ENCODE measurements around the gene TRPC3. TPM values are rescaled to one million over a fixed set of nuclear protein-coding genes. Genes with fewer than 3 reads are reported as not detected.

The TRPC3 gene
- total and polyA plus RNA-seq, 9 donors = 0.11 to 1.4 (median 0.30) TPM

DNA sequence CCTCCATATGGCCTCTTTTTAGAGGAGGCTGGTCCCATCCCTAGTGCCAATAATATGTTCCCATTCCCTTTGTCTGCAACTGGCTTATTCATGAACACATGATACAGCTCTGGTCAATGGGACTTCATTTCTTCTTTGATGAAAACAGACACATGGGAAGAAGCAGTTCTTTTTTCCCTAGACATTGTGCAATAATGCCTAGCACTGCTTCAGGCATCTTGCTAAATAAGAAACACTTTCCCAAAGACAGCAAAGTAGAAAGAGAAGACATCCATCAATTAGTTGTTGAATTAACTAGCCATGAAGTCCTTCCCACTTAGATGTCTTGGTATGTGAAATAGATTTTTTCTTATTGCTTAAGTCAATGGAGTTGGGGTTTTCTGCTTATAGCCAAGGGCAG is 40.1 kb upstream of the TRPC3 start:
- intact Hi-C loops (cut with DNase I) = no loop called here
- Histone ChIP-seq H3K4me1 (ENCODE audit: insufficient read depth) (no peaks in the 10 kb centered on the region), H3K27me3 (no peaks in the 10 kb centered on the region), H3K36me3 (no peaks in the 10 kb centered on the region), H3K9me3 (no peaks in the 10 kb centered on the region), H3K27ac (no peak overlapping the region), H3K4me3 (no peak overlapping the region)
- no peak for DNase-seq
- TF ChIP-seq POLR2A (IDR thresholded peaks at IDR 0.05) (no peak), EP300 (IDR thresholded peaks at IDR 0.05) (no peak)
- TF ChIP-seq, protein P1, sequence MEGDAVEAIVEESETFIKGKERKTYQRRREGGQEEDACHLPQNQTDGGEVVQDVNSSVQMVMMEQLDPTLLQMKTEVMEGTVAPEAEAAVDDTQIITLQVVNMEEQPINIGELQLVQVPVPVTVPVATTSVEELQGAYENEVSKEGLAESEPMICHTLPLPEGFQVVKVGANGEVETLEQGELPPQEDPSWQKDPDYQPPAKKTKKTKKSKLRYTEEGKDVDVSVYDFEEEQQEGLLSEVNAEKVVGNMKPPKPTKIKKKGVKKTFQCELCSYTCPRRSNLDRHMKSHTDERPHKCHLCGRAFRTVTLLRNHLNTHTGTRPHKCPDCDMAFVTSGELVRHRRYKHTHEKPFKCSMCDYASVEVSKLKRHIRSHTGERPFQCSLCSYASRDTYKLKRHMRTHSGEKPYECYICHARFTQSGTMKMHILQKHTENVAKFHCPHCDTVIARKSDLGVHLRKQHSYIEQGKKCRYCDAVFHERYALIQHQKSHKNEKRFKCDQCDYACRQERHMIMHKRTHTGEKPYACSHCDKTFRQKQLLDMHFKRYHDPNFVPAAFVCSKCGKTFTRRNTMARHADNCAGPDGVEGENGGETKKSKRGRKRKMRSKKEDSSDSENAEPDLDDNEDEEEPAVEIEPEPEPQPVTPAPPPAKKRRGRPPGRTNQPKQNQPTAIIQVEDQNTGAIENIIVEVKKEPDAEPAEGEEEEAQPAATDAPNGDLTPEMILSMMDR (IDR thresholded peaks at IDR 0.05) = no peak

DNA sequence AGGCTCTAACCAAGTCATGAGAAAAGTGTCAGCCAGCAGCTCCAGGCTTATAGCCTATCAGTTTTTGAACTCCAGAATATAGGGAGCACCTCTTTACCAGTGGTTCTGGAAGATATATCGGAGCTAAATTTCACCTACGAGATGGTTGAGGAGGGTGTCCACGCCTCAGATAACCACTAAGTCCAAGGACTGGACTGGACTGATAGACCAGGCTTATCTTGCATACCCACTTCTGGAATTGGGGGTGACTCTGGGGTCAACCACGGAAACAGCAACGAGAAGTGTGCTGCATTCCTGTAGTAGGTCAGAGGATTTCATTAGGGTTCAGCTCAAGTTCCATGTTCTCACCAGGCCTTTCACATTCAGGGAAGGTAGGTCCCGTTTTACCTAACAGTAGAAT is 38.6 kb upstream of the TRPC3 start:
- Histone ChIP-seq H3K27ac (no peak overlapping the region), H3K36me3 (no peaks in the 10 kb centered on the region), H3K4me1 (ENCODE audit: insufficient read depth) (no peaks in the 10 kb centered on the region), H3K27me3 (no peaks in the 10 kb centered on the region), H3K4me3 (no peak overlapping the region), H3K9me3 (no peaks in the 10 kb centered on the region)
- 78 to 81% (median 80%) methylated on average over 6 of the region's 6 CpGs for WGBS, 3 donors
- no peak for DNase-seq
- intact Hi-C loops (cut with DNase I) = no loop called here
- TF ChIP-seq EP300 (IDR thresholded peaks at IDR 0.05) (no peak), POLR2A (IDR thresholded peaks at IDR 0.05) (no peak)
- TF ChIP-seq, protein P1 (IDR thresholded peaks at IDR 0.05) = no peak

DNA sequence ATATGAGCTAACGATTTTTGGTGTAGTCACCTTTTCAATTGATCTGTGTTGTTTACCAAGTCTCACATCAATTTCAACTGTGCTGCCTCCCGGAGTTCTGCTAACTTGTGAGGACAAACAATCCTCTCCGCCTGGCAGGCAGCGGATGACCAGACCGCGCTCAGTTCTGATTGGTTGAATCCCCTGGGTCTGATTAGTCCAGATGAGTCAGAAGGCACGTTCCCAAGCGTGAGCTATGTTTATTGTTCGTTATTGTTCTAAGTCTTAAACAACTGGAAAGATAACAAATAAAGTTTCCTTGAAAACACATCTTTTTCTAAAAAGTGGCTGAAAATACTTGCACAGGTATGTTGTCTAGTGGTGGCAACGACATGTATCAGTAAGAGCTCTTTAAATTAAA is 37.9 kb upstream of the TRPC3 start:
- intact Hi-C loops (cut with DNase I) = no loop called here
- H3K36me3 ChIP-seq = no peaks in the 10 kb centered on the region
- TF ChIP-seq, protein P1 (IDR thresholded peaks at IDR 0.05) = no peak
- no peak for TF ChIP-seq EP300 (IDR thresholded peaks at IDR 0.05)
- no peak for TF ChIP-seq POLR2A (IDR thresholded peaks at IDR 0.05)
- no peaks in the 10 kb centered on the region for H3K9me3 ChIP-seq
- DNase-seq = no peak
- H3K27me3 ChIP-seq = no peaks in the 10 kb centered on the region
- H3K4me3 ChIP-seq = no peak overlapping the region
- no peak overlapping the region for H3K27ac ChIP-seq
- 47 to 69% (median 57%) methylated on average over 10 of the region's 10 CpGs for WGBS, 3 donors
- H3K4me1 ChIP-seq (ENCODE audit: insufficient read depth) = no peaks in the 10 kb centered on the region

DNA sequence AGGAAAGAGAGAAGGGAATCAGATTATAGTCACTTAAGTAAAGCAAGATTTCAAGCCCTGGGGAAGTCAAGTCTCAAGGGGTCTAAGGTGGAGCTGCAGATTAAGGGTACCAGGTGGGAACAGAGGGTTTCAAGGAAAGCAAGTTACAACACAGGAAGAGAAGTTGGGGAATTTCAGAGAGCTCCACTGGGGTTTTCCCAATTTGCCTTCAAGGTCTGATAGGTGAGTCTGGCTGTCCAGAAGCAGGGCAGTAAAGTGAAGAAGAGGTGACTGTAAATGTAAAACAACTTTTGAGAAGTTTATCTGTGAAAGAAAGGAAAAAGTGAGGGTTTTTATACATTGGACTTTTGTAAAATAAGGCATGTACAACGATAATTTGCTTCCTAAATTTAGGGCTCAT is 37.1 kb upstream of the TRPC3 start:
- H3K4me3 ChIP-seq = no peak overlapping the region
- no peak for DNase-seq
- WGBS, 3 donors = 75 to 83% (median 80%) methylated on average over 1 of the region's 1 CpG
- no peaks in the 10 kb centered on the region for H3K4me1 ChIP-seq (ENCODE audit: insufficient read depth)
- no peak for TF ChIP-seq POLR2A (IDR thresholded peaks at IDR 0.05)
- H3K27ac ChIP-seq = no peak overlapping the region
- no peaks in the 10 kb centered on the region for H3K9me3 ChIP-seq
- H3K36me3 ChIP-seq = no peaks in the 10 kb centered on the region
- no peaks in the 10 kb centered on the region for H3K27me3 ChIP-seq
- intact Hi-C loops (cut with DNase I) = no loop called here

DNA sequence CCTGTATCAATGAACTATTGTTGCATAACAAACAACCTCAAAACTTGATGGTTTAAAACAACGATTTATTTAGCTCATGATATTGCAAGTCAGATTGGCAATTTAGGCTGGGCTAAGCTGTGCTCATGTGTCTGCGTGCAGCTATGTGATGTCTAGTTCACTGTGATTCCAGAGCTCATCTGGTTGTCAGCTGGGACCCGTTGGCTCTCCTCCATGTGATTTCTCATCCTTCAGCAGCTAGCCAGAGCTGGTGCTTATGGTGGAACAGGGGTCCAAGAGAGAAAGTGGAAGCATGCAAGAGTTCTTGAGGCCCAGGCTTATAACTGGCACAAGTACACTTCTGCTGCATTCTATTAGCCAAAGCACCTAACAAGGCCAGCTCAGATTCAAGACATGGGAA is 28.8 kb upstream of the TRPC3 start:
- H3K27me3 ChIP-seq = no peaks in the 10 kb centered on the region
- H3K36me3 ChIP-seq = no peaks in the 10 kb centered on the region
- WGBS, 3 donors = 40 to 67% (median 43%) methylated on average over 3 of the region's 3 CpGs
- no peak for TF ChIP-seq EP300 (IDR thresholded peaks at IDR 0.05)
- no peak for TF ChIP-seq POLR2A (IDR thresholded peaks at IDR 0.05)
- intact Hi-C loops (cut with DNase I) = no loop called here
- no peaks in the 10 kb centered on the region for H3K9me3 ChIP-seq
- no peaks in the 10 kb centered on the region for H3K4me1 ChIP-seq (ENCODE audit: insufficient read depth)
- H3K4me3 ChIP-seq = no peak overlapping the region
- no peak for DNase-seq
- no peak overlapping the region for H3K27ac ChIP-seq

DNA sequence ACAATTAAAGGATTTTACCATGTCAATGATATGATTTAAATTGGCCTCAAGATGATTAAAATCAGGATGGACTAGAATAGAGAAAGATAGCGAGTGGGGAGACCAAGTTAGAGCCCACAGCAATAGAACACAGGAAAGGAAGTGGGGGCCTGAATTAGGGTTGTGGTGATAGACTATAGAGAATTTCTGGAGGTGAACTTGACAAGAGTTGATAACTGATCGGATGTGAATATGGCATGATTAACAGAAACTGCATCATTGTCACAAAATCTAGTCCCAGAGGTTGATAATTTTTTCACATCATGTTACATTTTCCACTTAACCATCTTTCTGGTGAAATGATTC is 26.3 kb upstream of the TRPC3 start:
- no peak for DNase-seq
- no peak overlapping the region for H3K27ac ChIP-seq
- no peaks in the 10 kb centered on the region for H3K27me3 ChIP-seq
- no peak for TF ChIP-seq POLR2A (IDR thresholded peaks at IDR 0.05)
- TF ChIP-seq, protein P1 (IDR thresholded peaks at IDR 0.05) = no peak
- no peak for TF ChIP-seq EP300 (IDR thresholded peaks at IDR 0.05)
- intact Hi-C loops (cut with DNase I) = no loop called here
- H3K4me3 ChIP-seq = no peak overlapping the region
- no peaks in the 10 kb centered on the region for H3K9me3 ChIP-seq
- no peaks in the 10 kb centered on the region for H3K36me3 ChIP-seq
- WGBS, 3 donors = 86 to 98% (median 91%) methylated on average over 2 of the region's 2 CpGs
- H3K4me1 ChIP-seq (ENCODE audit: insufficient read depth) = no peaks in the 10 kb centered on the region

Data from ovary (tissue), 9 donors.